SK-N-MC (cell line): ENCODE measurements around the gene HACD1.
"Not testable (repeated sequence)": the region's sequence is repeated elsewhere in the genome, so short reads cannot be mapped to it uniquely, and the experiment has no call there.

Experiments
- DNase-seq: peaks from one replicate; pipeline ENCODE4 v3.0.0-alpha.2; 2011; ENCODE audit warnings: low read depth, low spot score
- H3K27ac ChIP-seq: fragments of 200-600 bp; sonication (generic); 2 replicates; pipeline ENCODE4 v1.5.1; 2016; ENCODE audit warnings: mixed run types
- H3K36me3 ChIP-seq: fragments of 200-600 bp; sonication (generic); 2 replicates; pipeline ENCODE4 v1.6.1; 2017; ENCODE audit warnings: antibody characterized with exemption, low read length, mixed read lengths; ENCODE audit not compliant: insufficient read depth
- H3K4me3 ChIP-seq: fragments of 200-600 bp; sonication (generic); 2 replicates; pipeline ENCODE4 v1.5.1; 2016
- H3K9ac ChIP-seq: fragments of 200-600 bp; sonication (generic); 2 replicates; pipeline ENCODE4 v1.8.0; 2017; ENCODE audit warnings: mixed run types, mixed read lengths; ENCODE audit not compliant: insufficient read length
- H3K9me3 ChIP-seq: fragments of 200-600 bp; sonication (generic); 2 replicates; pipeline ENCODE4 v1.6.1; 2017; ENCODE audit warnings: low read depth, mild to moderate bottlenecking, antibody characterized with exemption, low read length, moderate library complexity, mixed read lengths
- EZH2 ChIP-seq: fragments of 200-600 bp; sonication (generic); IDR thresholded peaks from one replicate; pipeline ENCODE4 v1.6.1; 2017; ENCODE audit warnings: antibody characterized with exemption
- FOXP2 ChIP-seq: optimal IDR thresholded peaks from 2 replicates; pipeline ENCODE3; 2011; ENCODE audit warnings: mild to moderate bottlenecking, moderate library complexity; ENCODE audit not compliant: insufficient read depth; ENCODE audit errors: extremely low read length, control extremely low read depth
- POLR2AphosphoS5 ChIP-seq: IDR thresholded peaks from 2 replicates; pipeline ENCODE4 v1.6.1; 2012; ENCODE audit warnings: mild to moderate bottlenecking, low read depth, low read length, borderline replicate concordance

The HACD1 gene

GRCh38 chr10:17647326-17647725 lies 30.2 kb upstream of the HACD1 start:
- no peak overlapping the region for H3K9ac ChIP-seq

DNA sequence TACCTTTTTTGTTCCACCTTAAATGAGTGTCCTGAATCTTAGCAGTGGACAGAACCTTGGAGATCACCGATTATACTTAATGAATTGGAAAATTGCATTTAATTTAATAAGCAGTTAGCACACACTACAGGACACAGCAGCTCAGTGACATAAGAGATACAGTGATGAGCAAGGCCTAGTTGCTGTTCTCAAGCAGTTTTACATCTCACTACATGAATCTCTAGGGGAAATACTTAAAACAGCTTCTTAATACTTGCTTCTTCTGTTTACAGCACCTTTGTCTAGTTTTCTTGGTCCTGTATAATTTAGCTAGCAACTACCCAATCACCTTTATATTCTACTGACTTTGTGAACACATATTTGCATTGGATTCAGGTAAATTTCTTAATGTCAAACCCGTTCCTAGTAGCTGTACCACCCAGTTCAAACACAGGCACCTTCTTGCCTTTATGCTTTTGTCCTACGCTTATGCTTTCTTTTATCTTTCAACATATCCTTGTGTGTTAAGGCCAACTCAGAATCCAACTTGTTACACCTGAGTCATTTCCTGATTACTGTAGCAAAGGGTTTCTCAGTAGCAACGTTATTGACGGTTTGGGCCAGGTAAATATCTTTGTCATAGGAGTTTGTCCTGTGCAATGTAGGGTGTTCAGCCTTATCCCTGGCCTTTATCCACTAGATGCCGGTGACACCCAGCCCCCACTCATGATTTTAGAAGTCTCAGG lies 28.6 kb upstream of the HACD1 start:
- H3K9ac ChIP-seq = peak overlapping the region; percentile 98
- H3K27ac ChIP-seq = no peak overlapping the region
- no peak for DNase-seq
- no peak for TF ChIP-seq FOXP2
- no peaks in the 10 kb centered on the region for H3K9me3 ChIP-seq
- H3K36me3 ChIP-seq = no peaks in the 10 kb centered on the region
- peak overlapping the region; percentile 93 for H3K4me3 ChIP-seq

More at GRCh38 chr10:17647326-17647725, 30.2 kb upstream of the HACD1 start:
- H3K4me3 ChIP-seq = no peak overlapping the region
- DNase-seq = no peak
- H3K36me3 ChIP-seq = no peaks in the 10 kb centered on the region
- no peak overlapping the region for H3K27ac ChIP-seq
- H3K9me3 ChIP-seq = no peaks in the 10 kb centered on the region
- TF ChIP-seq POLR2AphosphoS5 = no peak
- no peak for TF ChIP-seq FOXP2
- no peak for TF ChIP-seq EZH2

DNA sequence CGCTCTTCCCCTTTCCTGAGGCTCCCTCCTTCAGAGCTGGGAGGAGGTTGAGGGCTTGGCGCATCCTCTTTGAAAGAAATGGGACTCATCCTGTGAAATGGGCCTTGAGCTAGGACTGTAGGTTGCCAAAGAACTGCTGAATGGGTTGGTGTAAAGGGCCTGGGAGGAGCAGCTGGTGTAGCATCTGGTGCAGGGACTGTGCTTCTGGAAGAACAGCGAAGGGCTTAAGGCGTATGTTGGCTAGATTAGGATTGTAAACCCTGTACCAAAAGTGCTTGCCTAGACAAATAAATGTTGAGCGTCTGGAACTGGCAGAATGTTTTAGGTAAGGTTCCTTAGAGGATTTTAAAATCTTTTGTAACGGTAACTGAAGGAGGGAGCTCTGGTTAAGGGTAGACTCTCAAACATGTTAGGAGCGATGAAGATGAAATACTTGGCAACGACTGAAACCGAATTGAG lies 27.3 kb upstream of the HACD1 start:
- no peak for DNase-seq
- TF ChIP-seq POLR2AphosphoS5 (no peak), FOXP2 (no peak), EZH2 (no peak)
- Histone ChIP-seq H3K9ac (peak overlapping the region; percentile 98), H3K9me3 (no peaks in the 10 kb centered on the region), H3K36me3 (no peaks in the 10 kb centered on the region), H3K27ac (peak overlapping the region; percentile 94; the same call in 1 of the 2 replicates), H3K4me3 (peak overlapping the region; percentile 93)

GRCh38 chr10:17643755-17644484 lies 26.7 kb upstream of the HACD1 start, which contains the start of gene STAM:
STAM (plus strand) TSS chr10:17644151; CDS start chr10:17644340, 189 bp downstream.
- DNase-seq = peak; percentile 44
- TF ChIP-seq POLR2AphosphoS5 (peak; percentile 64), FOXP2 (no peak)
- H3K27ac ChIP-seq = peak within 1 kb of the TSS; percentile 94

GRCh38 chr10:17643339-17643754 lies 26.2 kb upstream of the HACD1 start:
- no peak for TF ChIP-seq POLR2AphosphoS5
- H3K9ac ChIP-seq = peak overlapping the region; percentile 98
- H3K4me3 ChIP-seq = peak overlapping the region; percentile 93
- H3K36me3 ChIP-seq = no peaks in the 10 kb centered on the region
- DNase-seq = no peak
- H3K9me3 ChIP-seq = no peaks in the 10 kb centered on the region
- peak overlapping the region; percentile 94 for H3K27ac ChIP-seq

More at GRCh38 chr10:17643755-17644484, 26.7 kb upstream of the HACD1 start, which contains the start of gene STAM:
- Histone ChIP-seq H3K9me3 (no peaks in the 10 kb centered on the region), H3K4me3 (peak within 1 kb of the TSS; percentile 93), H3K9ac (peak within 1 kb of the TSS; percentile 98), H3K36me3 (no peaks in the 10 kb centered on the region)

- Histone ChIP-seq H3K4me3 (no peak overlapping the region), H3K36me3 (no peaks in the 10 kb centered on the region), H3K27ac (no peak overlapping the region), H3K9me3 (no peaks in the 10 kb centered on the region), H3K9ac (no peak overlapping the region)
- DNase-seq = no peak
- TF ChIP-seq POLR2AphosphoS5 = no peak
- no peak for TF ChIP-seq FOXP2
- TF ChIP-seq EZH2 = no peak
These were observed 23.2 kb upstream of the HACD1 start for GRCh38 chr10:17640331-17640816.

GRCh38 chr10:17637869-17638268 lies 20.7 kb upstream of the HACD1 start:
- no peaks in the 10 kb centered on the region for H3K36me3 ChIP-seq
- no peaks in the 10 kb centered on the region for H3K9me3 ChIP-seq
- H3K4me3 ChIP-seq = no peak overlapping the region
- no peak for DNase-seq
- TF ChIP-seq EZH2 (no peak), FOXP2 (no peak), POLR2AphosphoS5 (no peak)
- no peak overlapping the region for H3K9ac ChIP-seq
- no peak overlapping the region for H3K27ac ChIP-seq

GRCh38 chr10:17633353-17633752 lies 16.2 kb upstream of the HACD1 start:
- H3K36me3 ChIP-seq = no peaks in the 10 kb centered on the region
- H3K27ac ChIP-seq = no peak overlapping the region
- H3K9ac ChIP-seq = no peak overlapping the region
- no peak for TF ChIP-seq FOXP2
- no peak for TF ChIP-seq EZH2
- no peak for TF ChIP-seq POLR2AphosphoS5
- H3K4me3 ChIP-seq = no peak overlapping the region
- no peaks in the 10 kb centered on the region for H3K9me3 ChIP-seq
- DNase-seq = no peak

DNA sequence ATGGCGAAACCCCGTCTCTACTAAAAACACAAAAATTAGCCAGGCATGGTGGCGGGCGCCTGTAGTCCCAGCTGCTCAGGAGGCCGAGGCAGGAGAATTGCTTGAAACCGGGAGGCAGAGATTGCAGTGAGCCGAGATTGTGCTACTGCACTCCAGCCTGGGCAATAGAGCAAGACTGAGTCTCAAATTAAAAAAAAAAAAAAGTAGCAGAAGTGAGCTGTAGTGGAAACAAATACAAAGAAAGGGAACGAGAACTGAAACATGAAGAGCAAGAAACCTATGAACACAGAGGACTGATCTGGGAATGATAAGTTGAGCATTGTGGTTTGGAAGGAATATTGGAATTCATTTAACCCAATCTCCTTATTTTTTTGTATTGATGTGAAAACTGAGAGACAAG lies 15.4 kb upstream of the HACD1 start:
- not testable (repeated sequence) for H3K9me3 ChIP-seq, H3K27ac ChIP-seq, H3K9ac ChIP-seq, H3K4me3 ChIP-seq, H3K36me3 ChIP-seq, DNase-seq
